NB4 (cell line): ENCODE data around the gene MAN1A2.

Experiments
- POLR2A ChIP-seq: IDR thresholded peaks from 2 replicates; pipeline ENCODE4 v1.6.1; 2011; ENCODE audit warnings: mild to moderate bottlenecking; ENCODE audit not compliant: insufficient read length; ENCODE audit errors: extremely low read depth
- TF ChIP-seq, protein P1 (sequence below): IDR thresholded peaks from one replicate; pipeline ENCODE4 v1.5.1; 2012; ENCODE audit warnings: low read depth, low read length

DNA sequence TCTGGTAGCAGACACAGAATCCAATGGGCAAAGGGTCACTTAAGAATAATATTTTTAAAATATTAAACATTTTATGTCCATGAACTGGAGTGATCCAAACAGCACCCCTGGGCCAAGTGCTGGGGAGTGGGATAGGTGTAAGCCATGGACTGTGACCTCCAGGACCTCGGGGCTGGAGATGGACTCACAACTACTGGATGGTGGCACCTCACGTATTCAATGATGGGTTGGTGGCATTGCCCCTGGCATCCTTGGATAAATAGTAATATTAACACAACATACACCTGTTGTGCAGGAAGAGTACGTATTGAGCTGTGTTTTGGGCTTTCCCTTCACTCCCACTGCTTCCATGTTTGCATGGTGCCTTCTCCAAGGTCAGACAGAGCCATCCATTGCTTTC is 199.3 kb downstream of the MAN1A2 start:
- TF ChIP-seq, protein P1, sequence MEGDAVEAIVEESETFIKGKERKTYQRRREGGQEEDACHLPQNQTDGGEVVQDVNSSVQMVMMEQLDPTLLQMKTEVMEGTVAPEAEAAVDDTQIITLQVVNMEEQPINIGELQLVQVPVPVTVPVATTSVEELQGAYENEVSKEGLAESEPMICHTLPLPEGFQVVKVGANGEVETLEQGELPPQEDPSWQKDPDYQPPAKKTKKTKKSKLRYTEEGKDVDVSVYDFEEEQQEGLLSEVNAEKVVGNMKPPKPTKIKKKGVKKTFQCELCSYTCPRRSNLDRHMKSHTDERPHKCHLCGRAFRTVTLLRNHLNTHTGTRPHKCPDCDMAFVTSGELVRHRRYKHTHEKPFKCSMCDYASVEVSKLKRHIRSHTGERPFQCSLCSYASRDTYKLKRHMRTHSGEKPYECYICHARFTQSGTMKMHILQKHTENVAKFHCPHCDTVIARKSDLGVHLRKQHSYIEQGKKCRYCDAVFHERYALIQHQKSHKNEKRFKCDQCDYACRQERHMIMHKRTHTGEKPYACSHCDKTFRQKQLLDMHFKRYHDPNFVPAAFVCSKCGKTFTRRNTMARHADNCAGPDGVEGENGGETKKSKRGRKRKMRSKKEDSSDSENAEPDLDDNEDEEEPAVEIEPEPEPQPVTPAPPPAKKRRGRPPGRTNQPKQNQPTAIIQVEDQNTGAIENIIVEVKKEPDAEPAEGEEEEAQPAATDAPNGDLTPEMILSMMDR = no peak
- no peak for TF ChIP-seq POLR2A
